BJ (cell line): Measurements from ENCODE around the gene PRSS57. TPM values are rescaled to one million over a fixed set of nuclear protein-coding genes. Genes with fewer than 3 reads are reported as not detected.

ENCODE experiments used
- CTCF ChIA-PET: fragments of 350-600 bp; formaldehyde crosslinking; extraction: SDS; loops from one replicate; lab custom pipeline; 2021; ENCODE audit warnings: antibody characterized with exemption, inconsistent platforms; lab: Yijun Ruan, JAX
- POLR2A ChIA-PET: fragments of 300-600 bp; sonication (Branson Sonifier 250); formaldehyde crosslinking; extraction: SDS; loops from one replicate; lab custom pipeline; 2021; ENCODE audit warnings: antibody characterized with exemption; lab: Charles Lee
- DNase-seq: peaks from one replicate; pipeline ENCODE4 v3.0.0-alpha.2; 2011; ENCODE audit warnings: low read depth
- H3K27me3 ChIP-seq: 2 replicates; pipeline ENCODE4 v1.6.0; 2011; ENCODE audit warnings: low read length; ENCODE audit not compliant: control insufficient read depth, insufficient read depth
- H3K36me3 ChIP-seq: 2 replicates; pipeline ENCODE4 v1.5.1; 2011; ENCODE audit warnings: low read length; ENCODE audit not compliant: control insufficient read depth, insufficient read depth
- H3K4me3 ChIP-seq: 2 replicates; pipeline ENCODE4 v1.5.1; 2011; ENCODE audit warnings: low read depth, mild to moderate bottlenecking, control low read depth, low read length
- polyA plus RNA-seq: library from polyadenylated mRNA; depleted of rRNA; stranded (reverse); fragments of >200 nt; gene quantifications from 2 replicates; pipeline ENCODE4 v1.2.3, GENCODE V29; 2011
- TF ChIP-seq, protein P1 (sequence below): IDR thresholded peaks from 2 replicates; pipeline ENCODE4 v1.5.1; 2011; ENCODE audit warnings: low read depth, mild to moderate bottlenecking, control low read depth, inconsistent platforms, low read length, moderate library complexity; ENCODE audit not compliant: insufficient read depth

The PRSS57 gene
- polyA plus RNA-seq, 1 experiment, result not detected

DNA sequence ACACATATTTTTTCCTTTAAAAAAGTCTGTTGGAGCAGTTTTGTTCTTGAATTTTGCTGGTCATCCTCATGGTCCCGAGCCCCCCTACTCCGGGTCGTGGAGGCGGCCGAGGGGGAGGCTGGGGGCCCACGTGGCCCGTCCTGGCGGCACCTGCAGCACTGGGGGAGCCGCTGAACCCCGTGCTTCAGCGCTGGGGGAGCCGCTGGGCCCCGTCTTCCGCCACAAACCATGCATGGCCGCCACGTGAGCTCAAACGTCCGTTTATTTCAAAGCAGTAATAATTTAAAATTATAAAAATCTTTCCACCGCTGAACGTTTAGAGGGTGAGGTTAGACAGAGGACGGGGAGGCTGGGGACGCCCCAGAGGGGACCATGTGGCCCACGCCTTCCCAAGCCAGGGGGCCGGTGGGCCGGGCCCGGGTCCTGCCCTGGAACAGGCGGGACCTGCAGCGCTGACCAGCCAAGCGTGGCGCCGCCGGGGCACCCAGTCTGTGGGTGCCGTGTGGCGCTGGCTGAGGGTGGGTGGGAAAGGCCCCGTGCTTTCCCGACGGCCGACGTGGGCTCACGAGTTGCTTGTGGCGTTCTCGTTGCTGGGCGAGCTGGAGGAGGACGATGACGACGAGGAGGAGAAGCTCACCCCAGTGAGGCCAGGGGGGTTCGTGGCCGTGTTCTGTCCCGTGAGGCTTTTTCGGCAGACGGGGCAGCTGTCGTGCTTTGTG lies 47.5 kb downstream of the PRSS57 start:
- H3K36me3 ChIP-seq, result peaks cover 28% of the 10 kb centered on the region
- no peak for DNase-seq
- POLR2A ChIA-PET, result no interaction called here

DNA sequence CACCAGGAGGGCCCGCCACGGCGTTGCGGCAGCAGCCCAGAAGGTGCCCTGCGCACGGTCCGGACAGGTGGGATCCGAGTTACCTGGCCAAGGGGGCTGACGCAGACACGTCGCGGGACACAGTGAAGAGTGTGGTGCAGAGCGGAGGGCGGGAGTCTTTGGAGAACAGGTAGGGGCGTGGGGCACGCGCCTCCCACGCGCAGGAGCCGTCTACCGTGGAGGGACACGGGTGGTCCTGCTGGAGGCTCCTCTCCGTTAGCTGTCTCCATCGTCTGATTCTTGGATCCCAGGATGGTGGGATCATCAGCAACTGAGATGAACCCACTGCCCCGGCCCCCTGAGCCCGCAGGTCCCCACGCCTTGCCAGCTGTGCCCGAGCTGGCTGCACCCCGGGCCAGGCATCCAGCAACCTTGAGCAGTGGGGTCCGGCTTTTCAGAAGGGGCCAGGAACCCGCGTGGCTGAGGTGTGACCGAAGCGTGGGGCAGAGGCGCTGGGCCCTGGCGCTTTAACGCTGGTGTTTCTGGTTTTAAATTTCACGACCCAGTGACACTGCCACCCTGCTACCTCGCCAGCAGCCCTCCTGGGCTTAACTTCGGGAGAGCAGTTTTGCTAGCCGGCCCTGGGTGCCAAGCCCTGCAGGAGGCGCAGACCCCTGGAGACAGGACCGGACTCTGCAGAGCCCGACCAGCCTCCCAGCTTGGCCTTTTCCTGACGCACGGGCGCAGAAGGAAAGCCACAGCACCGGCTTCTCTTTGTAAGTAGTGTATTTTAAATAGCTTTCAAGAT lies 48.3 kb downstream of the PRSS57 start:
- Histone ChIP-seq H3K36me3 (peaks cover 27% of the 10 kb centered on the region), H3K4me3 (no peak overlapping the region), H3K27me3 (no peaks in the 10 kb centered on the region)
- DNase-seq, result no peak
- CTCF ChIA-PET, result no interaction called here
- POLR2A ChIA-PET, result no interaction called here
- TF ChIP-seq, protein P1, sequence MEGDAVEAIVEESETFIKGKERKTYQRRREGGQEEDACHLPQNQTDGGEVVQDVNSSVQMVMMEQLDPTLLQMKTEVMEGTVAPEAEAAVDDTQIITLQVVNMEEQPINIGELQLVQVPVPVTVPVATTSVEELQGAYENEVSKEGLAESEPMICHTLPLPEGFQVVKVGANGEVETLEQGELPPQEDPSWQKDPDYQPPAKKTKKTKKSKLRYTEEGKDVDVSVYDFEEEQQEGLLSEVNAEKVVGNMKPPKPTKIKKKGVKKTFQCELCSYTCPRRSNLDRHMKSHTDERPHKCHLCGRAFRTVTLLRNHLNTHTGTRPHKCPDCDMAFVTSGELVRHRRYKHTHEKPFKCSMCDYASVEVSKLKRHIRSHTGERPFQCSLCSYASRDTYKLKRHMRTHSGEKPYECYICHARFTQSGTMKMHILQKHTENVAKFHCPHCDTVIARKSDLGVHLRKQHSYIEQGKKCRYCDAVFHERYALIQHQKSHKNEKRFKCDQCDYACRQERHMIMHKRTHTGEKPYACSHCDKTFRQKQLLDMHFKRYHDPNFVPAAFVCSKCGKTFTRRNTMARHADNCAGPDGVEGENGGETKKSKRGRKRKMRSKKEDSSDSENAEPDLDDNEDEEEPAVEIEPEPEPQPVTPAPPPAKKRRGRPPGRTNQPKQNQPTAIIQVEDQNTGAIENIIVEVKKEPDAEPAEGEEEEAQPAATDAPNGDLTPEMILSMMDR, result no peak

More for the DNA sequence above, 47.5 kb downstream of the PRSS57 start:
- CTCF ChIA-PET, result no interaction called here
- Histone ChIP-seq H3K4me3 (no peak overlapping the region), H3K27me3 (no peaks in the 10 kb centered on the region)
- TF ChIP-seq, protein P1, result no peak

DNA sequence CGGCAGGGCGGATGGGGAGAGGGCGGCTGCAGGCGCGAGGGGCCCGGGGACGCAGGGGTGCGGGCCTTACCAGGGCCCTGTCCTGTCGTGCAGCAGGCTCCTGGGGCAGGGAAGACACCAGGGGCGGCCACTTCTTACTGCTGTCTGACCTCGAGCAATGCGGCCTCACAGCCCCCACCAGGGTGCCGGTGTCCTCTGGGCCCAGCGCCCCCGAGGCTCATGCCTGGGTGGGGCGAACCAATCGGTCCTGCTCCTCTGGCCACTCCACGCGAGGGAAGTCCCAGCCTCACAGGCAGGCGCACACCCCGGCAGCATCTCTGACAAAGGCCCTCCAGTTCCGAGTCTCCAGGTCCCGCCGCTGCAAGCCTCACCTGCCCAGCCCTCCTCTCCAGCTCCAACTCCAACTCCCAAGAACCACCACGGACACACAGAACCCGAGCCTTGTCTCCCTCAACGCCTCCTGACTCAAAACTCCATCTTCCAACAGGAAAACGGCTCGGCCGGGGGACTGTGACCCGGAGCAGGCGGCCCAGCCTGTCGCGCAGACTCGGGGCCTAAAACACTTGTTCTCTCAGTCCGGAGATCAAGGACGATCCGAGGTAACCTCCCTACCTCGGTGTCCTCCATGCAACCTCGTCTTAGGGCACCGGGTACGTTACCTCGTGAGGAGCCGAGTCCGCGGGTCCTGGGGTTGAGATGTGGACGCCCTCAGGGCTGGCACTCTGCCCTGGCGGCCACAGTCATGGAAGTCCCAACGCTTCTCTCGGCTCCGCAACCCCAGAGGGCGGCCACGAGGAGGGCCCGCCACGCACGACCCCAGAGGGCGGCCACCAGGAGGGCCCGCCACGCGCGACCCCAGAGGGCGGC lies 49.1 kb downstream of the PRSS57 start:
- ChIA-PET CTCF (no interaction called here), POLR2A (no interaction called here)
- peaks cover 25% of the 10 kb centered on the region for H3K36me3 ChIP-seq
- no peak overlapping the region for H3K4me3 ChIP-seq
- no peak for DNase-seq
- H3K27me3 ChIP-seq, result no peaks in the 10 kb centered on the region
- TF ChIP-seq, protein P1, result no peak

DNA sequence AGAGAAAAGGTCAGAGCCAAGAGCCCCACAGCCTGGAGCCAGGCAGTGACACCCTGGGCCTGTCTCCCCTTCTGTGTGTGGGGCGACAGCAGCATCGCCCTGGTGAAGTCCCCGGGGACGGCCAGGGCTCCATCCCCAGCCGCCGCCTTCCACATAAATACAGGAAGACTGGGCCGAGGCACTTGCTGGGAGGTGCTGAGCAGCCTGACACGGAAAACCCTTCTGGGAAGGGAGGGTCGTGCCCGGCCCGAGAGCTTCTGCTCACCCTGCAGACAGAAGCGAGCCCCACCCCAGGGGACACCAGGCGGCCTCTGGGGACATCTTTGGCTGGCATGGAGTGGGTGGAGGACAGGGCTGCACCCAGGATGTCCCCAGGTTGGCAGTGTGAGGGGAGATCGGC lies 50.5 kb downstream of the PRSS57 start:
- ChIA-PET CTCF (no interaction called here), POLR2A (no interaction called here)
- H3K27me3 ChIP-seq, result no peaks in the 10 kb centered on the region
- H3K36me3 ChIP-seq, result peaks cover 22% of the 10 kb centered on the region
- TF ChIP-seq, protein P1, result no peak
- no peak for DNase-seq
- H3K4me3 ChIP-seq, result no peak overlapping the region

DNA sequence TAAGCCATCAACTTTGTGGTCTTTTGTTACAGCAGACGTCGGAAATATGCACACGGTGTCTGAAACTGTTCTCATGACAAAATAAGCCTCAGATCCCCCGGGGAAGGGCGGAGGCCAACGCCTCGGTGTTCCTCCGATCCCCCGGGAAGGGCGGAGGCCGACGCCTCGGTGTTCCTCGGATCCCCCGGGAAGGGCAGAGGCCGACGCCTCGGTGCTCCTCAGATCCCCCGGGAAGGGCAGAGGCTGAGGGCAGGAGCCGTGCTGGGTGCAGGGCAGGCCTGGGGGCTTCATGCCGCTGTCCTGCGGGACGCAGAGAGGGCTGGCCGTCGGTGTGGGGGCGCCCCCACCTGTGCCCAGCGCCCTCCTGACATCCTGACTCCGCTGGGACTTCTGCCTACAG lies 50.9 kb downstream of the PRSS57 start:
- peaks cover 22% of the 10 kb centered on the region for H3K36me3 ChIP-seq
- no peak for DNase-seq
- ChIA-PET CTCF (no interaction called here), POLR2A (no interaction called here)
- TF ChIP-seq, protein P1, result no peak
- no peak overlapping the region for H3K4me3 ChIP-seq
- H3K27me3 ChIP-seq, result no peaks in the 10 kb centered on the region
